ENCODE measurements around the gene ARID1A.
A peak's percentile ranks its signal among the peaks of the same experiment; 100 is the strongest.
"Not testable (repeated sequence)": the region's sequence is repeated elsewhere in the genome, so short reads cannot be mapped to it uniquely, and the experiment has no call there.

Gene ARID1A

DNA sequence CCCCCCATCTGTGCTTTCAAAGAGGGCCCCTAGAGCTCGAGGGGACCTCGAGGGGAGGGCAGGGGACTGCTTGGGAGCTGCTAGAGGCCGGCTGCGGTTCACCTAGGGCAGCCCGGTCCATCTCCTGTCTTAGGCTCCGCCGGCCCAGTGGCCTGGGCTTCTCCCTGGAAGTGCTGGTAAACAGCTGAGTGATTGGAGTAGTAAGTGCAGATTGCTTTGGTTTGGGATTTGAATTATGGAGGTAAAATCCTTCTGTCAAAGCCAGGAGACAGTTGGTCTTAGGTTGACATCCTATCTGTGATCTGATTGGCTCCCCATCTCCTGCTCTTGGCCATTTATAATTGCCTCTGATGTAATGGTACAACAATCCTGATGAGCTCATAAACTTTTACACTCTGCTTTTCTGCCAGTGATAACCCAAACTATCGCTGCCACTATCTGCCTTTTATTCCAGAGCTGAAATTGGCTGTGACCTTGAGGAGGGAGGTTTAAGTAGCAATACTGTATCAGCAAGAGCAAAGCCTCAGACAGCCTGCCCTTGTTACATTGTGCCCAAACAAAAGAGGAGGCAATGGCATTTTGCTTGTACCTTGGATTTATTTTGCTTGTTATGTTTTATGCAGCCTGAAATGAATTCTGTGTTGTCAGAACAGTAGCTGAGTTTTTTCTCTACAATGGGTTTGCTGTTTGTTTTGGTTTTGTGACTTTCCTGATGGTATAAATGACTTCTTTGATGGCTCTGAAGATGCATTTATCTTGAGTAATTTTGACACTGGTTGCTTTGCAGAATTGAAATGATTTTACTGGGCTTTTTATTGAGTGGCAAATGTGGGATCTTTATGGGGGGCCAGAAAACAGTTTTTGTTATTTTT, 2.4 kb downstream of the ARID1A start:
- peak; percentile 73 for DNase-seq

DNA sequence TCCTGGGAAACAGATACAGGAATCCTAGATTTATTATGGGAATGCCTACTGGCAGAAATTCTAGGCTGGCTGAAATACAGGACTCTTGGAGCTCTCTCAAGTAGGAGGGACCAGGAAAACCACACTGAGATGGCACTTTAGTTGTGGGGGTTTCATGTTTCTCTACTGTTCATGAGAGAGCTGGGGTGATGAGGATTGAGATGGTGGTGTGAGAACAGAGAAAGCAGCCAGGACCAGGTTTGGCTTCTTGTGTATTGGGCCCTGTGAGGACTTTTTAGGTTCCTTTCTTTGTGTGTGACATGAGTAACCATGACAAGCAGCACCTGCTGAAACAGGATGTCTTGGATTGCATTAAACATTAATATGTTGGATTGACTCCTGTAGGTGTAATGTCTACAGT, 4.9 kb downstream of the ARID1A start:
- DNase-seq: no peak

DNA sequence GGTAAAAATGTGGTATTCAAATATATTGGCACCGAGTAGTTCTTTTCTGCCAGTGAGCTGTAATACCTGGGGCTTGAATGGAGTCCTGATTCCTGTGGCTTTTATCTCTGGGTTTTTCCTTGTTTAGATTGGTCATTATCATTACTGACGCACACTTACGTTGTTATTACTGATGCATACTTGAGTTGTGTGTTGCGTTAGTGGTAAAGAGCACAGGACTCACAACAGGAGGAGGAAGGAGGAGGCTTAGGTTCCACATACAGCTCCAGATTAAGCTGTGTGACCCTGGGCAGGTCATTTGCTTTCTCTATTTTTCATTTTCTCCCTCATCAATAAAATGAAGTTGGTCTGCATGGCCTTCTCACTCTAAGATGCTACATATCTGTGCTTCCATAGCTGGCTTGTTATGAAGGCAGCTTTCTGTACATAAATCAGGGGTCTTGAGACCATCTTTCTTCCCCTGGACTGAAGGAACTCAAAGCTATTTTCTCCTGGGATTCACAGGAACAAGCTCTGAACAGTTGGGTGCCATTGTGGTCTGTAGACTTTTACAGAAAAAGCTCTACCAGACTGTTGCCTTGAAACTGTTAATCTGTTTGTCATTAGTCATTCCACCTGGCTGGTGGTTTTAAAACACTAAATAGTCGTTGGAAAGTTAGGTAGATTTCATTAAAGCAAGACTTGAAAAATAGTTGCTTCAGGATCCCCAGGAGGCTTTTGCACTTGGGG, 5.6 kb downstream of the ARID1A start:
- DNase-seq: no peak

DNA sequence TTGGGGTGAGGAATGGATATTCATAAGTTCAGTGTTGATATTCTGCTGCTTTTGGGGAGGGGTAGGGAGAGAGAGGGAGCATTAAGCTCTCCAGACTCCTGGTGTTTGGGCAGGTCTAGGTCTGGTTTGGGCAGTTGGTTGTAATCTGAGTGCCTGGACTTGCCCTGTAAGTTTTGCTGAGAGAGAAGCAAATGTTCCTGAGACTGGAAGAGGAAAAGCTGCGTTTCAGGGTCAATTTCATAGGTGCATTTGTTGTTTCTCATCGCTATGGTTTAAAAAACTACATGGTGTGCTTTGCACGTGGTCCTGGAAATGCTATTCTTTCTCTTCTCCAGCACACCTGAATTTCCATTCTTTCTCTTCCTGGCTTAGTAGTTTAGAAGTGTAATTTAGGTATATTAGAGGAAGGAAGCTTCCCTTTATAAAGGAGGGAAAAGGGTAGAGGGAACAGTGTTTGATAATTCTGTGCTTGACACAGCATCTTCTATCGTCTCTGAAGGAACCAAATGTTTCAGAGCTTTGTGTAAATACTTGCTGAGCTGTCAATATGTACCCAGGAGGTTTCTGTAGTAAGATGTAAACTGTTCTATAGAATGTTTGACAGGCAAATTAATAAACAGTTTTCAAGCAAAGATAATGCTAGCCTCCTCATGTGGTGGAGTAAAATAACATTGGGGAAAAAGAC, 6.3 kb downstream of the ARID1A start:
- DNase-seq: no peak

DNA sequence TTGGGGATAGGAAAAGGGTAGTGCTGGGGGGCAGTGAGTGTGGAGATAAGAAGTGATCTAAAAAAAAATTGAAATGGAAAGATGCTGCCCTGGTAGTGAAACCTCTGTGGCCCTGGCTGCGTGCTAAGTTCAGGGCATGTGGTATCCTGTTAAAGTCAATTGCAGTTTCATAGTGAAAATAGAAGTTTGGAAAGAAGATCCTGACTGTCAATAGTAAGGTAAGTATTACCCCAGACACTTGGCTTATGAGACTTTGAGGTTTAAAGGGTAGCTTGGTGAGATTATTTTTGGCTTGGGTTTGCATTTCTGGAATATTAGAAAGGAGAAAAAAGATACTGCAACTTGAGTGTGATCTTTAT, 6.8 kb downstream of the ARID1A start:
- DNase-seq: no peak

DNA sequence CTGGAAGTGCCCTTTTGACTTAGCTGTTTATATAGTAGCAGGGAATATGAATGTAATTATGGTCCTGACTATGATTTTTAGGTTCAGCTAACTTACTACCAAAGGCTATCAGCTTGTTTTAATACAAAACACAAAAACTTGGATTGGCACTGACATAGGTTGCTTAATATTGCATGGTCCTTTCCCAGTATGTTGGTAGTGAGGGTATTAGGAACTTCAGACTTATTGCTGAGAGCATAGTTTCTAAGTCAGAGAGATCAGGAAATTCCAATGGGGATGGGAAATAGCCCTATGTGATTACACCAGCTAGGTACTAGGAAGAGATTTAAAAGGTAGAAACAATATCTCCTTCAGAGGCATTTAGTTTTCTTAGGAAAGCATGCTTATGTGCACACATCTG, 7.7 kb downstream of the ARID1A start:
- no peak for DNase-seq

DNA sequence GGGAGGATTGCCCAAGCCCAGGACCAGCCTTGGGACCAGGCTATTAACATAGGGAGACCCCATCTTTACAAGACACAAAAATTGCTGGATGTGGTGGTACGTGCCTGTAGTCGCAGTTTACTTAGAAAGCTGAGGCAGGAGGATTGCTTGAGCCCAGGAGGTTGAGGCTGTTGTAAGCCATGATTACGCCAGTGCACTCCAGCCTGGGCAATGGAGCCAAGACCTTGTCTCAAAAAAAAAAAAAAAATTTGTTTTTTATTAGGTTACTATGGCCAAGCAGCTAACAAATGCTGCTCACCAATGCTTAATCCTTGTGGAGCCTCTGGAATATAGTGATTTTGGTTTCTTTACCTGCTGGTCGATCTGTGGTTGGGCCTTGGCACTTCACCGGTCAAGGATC, 8.8 kb downstream of the ARID1A start:
- no peak for DNase-seq

DNA sequence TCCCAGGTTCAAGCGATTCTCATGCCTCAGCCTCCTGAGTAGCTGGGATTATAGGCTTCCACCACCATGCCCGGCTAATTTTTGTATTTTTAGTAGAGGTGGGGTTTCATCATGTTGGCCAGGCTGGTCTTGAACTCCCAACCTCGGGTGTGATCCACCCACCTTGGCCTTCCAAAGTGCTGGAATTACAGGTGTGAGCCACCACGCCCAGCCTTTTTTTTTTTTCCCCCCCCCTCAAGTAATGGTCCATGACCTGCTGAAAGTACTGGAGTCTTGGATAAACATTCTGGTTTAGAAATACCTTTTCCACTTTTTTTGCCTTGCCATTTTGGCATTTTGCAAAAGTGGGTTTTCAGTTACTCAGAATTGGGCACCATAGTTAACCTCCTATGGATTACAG, 9.4 kb downstream of the ARID1A start:
- not testable (repeated sequence) for DNase-seq

DNA sequence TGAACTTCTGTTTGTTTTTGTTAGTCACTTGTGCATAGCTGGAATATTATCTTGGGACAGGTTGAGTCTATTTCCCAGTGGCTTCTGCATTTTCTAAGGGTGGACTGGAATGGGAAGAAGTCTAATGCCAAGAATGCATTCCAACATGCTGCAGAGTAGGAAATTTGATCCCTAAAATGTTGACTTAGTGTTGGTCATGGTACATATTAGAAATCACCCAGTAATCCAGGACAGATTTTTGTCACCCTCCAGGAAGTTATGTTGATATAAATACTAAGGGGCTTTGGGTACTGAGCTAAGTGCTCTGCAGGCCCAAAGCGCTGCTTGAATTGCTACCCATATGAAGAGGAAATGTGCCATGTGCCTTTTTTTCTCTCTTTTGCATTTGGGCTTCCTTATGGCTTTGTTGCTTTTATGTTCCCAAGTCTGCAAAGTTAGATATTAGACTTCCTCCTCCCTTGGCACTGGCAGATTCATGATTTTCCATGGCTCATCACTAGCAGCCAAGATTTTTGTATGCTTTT, 10.0 kb downstream of the ARID1A start:
- no peak for DNase-seq

DNA sequence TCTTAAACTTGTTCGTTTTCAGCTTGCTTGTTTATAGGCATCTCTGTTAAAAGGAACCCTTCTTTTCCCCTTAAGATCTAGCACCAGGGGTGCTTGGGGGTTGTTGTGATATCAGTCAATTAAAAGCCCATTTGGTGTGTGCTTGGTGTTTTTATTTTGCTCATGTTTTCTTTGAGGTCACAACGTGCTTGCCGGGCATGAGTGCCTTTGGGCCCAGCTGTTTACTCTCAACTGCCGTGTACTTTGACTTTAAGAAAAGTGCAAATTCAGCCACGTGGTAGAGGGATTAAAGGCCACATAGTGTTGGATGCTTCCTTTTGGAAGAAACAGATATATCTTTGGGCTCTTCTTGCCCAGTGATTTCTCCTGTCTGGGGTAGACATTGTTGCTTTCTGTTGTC, 10.5 kb downstream of the ARID1A start:
- no peak for DNase-seq

DNA sequence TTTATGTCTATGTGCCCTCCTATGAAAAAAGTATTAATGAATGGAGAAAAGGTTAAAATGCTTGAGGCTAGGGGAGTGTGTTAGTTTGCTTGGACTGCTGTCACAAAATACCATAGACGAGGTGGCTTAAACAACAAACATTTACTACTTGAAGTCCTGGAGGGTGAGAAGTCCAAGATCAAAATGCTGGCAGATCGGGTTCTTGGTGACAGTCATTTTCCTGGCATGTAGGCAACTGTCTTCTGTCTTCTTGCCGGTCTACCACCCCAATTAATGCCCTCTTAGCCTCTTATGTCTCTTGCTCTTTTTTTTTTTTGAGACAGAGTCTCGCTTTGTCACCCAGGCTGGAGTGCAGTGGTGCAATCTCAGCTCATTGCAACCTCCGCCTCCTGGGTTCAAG, 15.0 kb downstream of the ARID1A start:
- DNase-seq: no peak

DNA sequence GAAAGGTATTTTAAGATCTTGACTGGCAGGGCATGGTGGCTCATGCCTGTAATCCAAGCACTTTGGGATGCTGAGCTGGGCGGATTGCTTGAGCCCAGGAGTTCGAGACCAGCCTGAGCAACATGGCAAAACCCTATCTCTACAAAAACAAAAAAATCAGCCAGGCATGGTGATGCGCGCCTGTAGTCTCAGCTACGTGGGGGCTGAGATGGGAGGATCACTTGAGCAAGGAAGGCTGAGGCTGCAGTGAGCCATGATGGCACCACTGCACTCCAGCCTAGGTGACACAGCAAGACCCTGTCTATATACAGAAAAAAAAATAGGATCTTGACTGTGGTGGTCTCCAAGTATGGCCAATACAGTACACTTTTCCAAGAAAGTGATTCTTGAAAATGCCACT, 16.0 kb downstream of the ARID1A start:
- DNase-seq: no peak

DNA sequence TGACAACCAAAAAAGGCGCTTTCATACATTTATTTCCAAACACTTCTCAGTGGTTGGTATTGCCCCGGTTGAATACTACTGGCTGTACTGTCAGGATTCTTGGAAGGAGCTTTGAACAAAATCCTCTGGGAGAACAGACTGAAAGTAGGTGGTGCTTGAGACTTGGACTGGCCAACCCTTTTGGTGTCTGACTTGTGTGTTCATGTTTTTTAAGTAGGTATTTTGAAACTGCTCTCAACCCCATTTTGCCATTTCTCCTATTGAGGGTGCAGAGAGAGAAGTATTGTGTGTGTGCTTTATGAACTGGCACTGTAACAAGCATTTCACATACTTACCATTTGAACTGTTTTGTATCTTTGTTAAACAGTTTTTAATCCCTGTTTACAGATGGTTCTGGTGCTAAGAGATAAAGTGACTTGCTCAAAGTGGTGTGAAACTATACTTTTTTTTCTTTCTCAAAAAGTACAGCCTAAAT, 21.2 kb downstream of the ARID1A start:
- no peak for DNase-seq

DNA sequence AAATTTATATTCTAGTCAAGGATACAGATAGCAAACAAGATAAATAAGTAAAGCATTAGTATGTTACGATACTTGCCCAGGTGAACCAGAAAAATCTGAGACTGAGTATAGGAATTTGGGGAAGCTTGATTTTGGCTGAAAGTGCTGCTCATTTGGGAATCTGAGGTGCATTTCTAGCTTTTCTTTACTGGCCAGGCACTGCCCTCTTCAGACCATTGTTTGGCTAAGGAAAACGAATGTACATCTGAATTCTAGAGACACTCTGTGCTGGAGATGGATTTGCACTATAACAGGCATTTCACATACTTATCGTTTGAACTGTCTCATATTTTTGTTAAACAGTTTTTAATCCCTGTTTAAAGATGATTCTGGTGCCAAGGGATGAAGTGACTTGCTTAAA, 23.4 kb downstream of the ARID1A start:
- no peak for DNase-seq

DNA sequence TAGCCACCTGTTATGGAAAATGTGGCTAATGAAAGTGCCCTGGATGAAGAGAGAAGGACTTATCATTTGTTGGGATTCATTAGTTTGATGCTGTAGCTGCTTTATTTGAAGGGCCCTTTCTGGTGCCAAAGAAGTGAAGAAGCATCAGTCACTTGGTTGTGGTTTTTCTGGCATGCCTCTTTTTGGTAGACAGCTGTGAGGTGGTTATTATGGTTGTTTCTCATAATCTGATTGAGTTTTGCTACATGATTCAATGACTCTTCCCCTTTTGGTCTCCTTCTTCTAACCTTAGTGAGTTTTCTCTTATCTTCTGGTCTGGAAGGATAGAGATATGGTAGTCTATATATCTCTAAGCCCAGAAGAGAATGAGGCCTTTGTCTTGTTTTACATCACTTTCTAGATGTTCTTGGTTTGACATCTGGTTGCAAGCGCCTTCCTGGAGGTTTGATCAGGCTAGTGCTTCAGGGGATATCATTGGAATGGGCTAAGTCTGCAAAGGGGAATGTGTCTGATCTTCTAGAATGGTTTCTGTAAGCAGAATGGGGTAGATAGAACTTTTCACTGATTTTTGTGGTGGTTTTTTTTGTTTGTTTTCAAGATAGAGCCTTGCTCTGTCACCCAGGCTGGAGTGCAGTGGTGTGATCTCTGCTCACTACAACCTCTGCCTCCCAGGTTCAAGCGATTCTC, 26.0 kb downstream of the ARID1A start:
- DNase-seq: no peak

DNA sequence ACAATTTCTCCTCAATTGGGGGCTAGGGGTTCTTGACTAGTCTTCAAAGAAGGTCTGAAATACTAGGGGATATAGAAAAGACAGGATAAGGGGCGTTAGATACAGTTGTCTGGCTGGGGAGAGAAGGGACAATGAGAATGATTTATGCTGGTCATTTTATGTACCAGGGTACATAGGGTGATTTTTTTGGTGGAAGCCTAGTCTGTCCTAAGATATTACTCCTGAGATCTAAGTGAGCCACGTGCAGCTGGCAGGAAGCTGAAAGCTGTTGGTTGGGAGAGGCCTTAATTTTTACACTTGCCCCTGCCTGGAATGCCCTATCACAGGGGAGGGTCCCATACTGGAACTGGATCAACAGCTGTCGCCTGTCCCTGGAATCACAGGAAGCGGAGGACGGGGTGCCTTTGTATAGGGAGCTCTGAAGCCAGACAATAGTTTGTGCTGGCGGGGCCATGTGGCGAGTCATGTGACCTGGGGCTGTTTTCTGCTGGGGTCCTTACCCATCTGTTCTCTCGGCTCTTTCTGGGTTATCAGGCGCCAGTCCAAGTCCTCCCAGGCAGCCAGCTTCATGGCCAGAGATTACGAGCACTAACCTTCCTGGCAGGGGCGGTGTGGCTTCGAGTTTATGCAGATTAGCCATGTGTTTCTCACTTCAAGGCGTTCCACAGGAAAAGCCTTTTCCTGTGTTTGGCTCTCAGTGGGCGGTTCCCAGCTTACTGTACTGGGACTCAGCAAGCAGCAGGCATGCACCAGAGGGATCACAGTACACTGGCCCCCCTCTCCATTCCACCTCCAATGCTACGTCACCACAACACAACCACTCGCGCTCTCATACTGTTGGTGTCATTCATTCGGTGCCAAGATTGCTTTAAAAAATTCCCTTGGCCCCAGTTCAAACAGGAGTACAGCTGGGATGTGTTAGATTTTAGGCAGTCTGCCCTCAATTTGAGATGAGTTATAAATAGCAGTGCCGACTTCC, 27.5 kb downstream of the ARID1A start:
- no peak for DNase-seq

DNA sequence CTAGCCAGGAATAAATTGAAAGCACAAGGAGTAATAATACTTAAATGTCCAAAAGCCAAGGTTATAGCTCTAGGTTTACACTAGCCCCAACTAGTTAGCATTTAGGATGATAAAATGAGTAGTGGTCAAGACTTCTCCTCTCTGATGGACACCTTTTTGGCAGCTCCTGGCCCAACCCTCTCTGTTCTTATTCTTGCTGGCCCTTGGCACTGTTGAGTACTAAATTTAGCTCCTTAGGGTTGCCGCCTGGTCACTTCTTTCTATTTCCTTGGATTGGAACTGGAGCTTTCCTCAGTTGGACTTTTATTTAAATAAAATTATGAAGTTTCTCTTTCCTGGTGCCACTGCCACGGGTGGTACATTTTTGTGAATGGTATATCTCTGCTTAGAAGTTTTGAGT, 28.3 kb downstream of the ARID1A start:
- DNase-seq: no peak

DNA sequence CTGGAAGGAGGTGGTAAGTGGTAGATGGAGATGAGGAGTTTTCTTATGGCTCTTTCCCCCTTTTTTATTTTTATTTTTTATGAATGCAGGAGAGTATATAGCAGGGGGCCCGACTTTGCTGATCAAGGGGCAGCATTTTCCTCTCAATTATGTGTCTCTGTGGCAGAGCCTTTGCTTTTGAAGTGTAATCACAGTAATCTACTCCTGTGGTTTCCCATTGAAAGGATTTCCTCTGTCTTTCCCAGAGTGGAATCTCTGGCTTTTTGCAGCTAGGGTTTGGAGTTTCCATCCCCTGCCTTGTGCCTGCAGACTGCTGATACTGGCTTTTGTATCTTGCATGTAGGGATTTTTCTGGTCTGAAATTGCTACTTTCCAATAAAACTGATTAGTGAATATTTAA, 29.1 kb downstream of the ARID1A start:
- no peak for DNase-seq

DNA sequence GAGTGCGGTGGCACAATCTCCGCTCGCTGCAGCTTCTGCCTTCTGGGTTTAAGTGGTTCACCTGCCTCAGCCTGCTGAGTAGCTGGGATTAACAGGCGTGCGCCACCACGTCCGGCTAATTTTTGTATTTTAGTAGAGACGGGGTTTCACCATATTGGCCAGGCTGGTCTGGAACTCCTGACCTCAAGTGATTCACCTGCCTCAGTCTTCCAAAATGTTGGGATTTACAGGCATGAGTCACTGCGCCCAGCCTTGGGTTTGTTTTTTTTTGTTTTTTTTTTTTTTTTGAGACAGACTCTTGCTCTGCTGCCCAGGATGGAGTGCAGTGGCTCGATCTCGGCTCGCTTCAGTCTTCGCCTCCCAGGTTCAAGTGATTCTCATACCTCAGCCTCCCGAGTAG, 30.1 kb downstream of the ARID1A start:
- not testable (repeated sequence) for DNase-seq

DNA sequence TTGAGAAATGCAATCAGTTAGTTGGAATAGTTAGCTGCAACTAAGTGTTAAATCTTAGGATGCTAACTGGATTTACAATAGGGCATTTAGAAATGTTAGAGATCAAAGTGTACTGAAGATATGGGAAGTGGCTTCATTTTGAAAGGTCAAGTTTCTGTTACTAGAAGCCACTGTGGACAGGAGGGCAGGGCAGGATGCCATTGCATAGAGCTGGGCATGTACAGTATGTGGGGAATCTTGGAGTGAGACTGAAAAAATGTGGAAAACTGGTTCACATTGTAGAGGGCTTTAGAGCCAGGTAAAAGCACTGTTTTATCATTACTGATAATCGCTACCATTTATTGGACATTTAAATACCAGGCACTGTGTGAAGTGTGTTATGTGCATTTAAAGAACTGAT, 31.0 kb downstream of the ARID1A start:
- DNase-seq: no peak

DNA sequence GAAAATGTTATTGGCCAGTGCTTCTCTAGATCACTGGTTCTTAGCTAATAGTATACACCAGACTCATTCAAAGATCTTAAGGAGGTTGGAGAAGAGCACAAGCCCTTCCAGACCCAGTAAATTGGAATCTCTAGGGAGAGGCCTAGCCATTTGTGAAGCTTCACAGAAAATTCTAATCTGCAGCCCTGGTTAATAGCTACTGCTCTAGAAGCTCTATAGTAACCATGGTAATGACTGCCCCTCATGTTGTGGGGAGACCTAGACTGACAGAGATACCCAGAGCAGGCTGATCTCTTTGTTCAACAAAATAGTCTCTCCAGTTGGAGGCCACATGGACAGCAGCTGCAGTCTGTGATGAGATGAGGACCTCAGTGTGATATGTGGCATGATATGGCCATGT, 31.7 kb downstream of the ARID1A start:
- DNase-seq: no peak

DNA sequence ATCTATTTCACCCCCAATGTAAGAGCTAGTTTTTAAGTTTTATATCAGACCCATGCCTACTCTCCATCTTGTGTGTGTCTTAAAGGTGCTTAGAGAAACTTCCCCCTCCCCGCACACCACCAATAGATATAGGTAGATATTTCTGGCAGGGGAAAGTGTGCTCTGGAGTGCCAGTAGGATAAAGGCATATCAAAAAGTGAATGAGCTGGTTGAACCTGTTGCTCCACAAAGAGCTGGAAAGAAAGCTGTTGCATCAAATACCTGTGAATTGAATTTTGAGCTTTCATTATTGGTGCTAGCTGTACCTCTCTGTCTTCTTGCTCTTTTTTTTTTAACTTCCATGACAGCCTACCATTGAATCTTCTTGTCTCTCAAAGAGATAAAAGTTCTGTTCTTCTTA, 32.8 kb downstream of the ARID1A start:
- no peak for DNase-seq
